OCI-LY1 (cell line): ENCODE measurements around the gene ZDHHC11.
"Not testable (repeated sequence)": the region's sequence is repeated elsewhere in the genome, so short reads cannot be mapped to it uniquely, and the experiment has no call there.

Source experiments
- EZH2 ChIP-seq: fragments of 200-600 bp; sonication (generic), shearing (Covaris generic); IDR thresholded peaks from 2 replicates; pipeline ENCODE4 v1.8.0; 2017; ENCODE audit warnings: borderline replicate concordance, mixed run types, mild to moderate bottlenecking, antibody characterized with exemption, low read length, moderate library complexity, mixed read lengths
- TF ChIP-seq, protein P1 (sequence below): fragments of 200-600 bp; sonication (generic), shearing (Covaris generic); IDR thresholded peaks from 2 replicates; pipeline ENCODE4 v1.5.1; 2017; ENCODE audit warnings: mild to moderate bottlenecking, antibody characterized with exemption, low read length, moderate library complexity, mixed read lengths

DNA sequence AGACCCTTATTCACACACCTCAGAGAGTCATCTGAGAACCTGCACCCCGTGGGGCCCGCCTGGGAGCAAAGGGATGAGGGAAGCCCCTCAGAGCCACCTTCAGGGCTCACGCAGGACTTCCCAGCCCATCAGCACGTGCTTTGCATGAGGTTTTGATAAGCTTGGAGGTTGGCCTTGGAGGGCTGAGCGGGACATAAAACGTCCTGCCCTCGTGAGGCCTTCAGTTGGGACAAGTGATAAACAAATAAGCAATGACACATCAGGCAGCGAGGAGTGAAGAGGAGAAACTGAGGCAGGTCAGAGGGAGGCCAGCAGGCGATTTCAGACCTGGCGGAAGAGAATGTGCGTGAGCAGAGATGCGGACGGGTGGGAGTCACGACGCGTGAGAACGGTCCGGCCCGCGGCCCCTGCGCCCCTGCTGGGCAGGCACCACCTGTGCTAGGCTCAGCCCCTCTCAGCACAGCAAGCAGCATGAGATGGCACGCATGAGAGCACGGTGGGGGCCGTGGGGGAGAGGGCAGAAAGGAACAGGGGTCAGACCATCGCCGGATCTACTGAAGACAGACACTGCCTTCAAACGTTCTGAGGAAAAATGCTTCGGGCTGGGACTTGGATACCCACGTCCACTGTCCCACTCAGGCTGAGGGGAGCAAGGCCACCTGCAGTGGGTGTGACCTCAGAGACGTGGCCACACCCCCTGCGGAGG is 78.8 kb downstream of the ZDHHC11 start:
- TF ChIP-seq, protein P1, sequence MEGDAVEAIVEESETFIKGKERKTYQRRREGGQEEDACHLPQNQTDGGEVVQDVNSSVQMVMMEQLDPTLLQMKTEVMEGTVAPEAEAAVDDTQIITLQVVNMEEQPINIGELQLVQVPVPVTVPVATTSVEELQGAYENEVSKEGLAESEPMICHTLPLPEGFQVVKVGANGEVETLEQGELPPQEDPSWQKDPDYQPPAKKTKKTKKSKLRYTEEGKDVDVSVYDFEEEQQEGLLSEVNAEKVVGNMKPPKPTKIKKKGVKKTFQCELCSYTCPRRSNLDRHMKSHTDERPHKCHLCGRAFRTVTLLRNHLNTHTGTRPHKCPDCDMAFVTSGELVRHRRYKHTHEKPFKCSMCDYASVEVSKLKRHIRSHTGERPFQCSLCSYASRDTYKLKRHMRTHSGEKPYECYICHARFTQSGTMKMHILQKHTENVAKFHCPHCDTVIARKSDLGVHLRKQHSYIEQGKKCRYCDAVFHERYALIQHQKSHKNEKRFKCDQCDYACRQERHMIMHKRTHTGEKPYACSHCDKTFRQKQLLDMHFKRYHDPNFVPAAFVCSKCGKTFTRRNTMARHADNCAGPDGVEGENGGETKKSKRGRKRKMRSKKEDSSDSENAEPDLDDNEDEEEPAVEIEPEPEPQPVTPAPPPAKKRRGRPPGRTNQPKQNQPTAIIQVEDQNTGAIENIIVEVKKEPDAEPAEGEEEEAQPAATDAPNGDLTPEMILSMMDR: not testable (repeated sequence)
- not testable (repeated sequence) for TF ChIP-seq EZH2
